HepG2 (cell line): ENCODE results near the gene OGFOD3. TPM values are rescaled to one million over a fixed set of nuclear protein-coding genes. Genes with fewer than 3 reads are reported as not detected.

Experiments used
- ARHGAP35 ChIP-seq: sonication (generic); formaldehyde crosslinking; IDR thresholded peaks from 2 replicates; pipeline ENCODE4 v1.9.0; 2022; ENCODE audit warnings: mild to moderate bottlenecking, inconsistent platforms, moderate library complexity, missing genetic modification reagents, borderline replicate concordance
- CEBPB ChIP-seq: IDR thresholded peaks from 2 replicates; pipeline ENCODE4 v1.6.1; 2011; ENCODE audit warnings: low read depth, low read length, improper control_type of control experiment, borderline replicate concordance
- FOXK1 ChIP-seq: sonication (generic); formaldehyde crosslinking; IDR thresholded peaks from 2 replicates; pipeline ENCODE4 v1.4.0; 2020; ENCODE audit warnings: low read depth, missing genetic modification reagents, borderline replicate concordance
- HBP1 ChIP-seq: IDR thresholded peaks from 2 replicates; pipeline ENCODE4 v1.6.1; 2016; ENCODE audit warnings: low read depth, control low read depth
- KLF15 ChIP-seq: sonication (generic); formaldehyde crosslinking; IDR thresholded peaks from 2 replicates; pipeline ENCODE4 v1.8.1; 2023; ENCODE audit warnings: borderline replicate concordance, mild to moderate bottlenecking, inconsistent platforms, missing genetic modification reagents, mixed read lengths
- MXD4 ChIP-seq: IDR thresholded peaks from 2 replicates; pipeline ENCODE4 v1.6.1; 2016; ENCODE audit warnings: mild to moderate bottlenecking, missing biosample characterization, missing genetic modification reagents
- MZF1 ChIP-seq: sonication (generic); formaldehyde crosslinking; IDR thresholded peaks from 2 replicates; pipeline ENCODE4 v1.8.1; 2023; ENCODE audit warnings: mild to moderate bottlenecking, missing genetic modification reagents, borderline replicate concordance
- NFE2L2 ChIP-seq: fragments of 150-350 bp; IDR thresholded peaks from 2 replicates; pipeline ENCODE4 v1.6.1; 2014; ENCODE audit warnings: low read length
- NR1H2 ChIP-seq: sonication (generic); formaldehyde crosslinking; IDR thresholded peaks from 2 replicates; pipeline ENCODE4 v1.8.1; 2022; ENCODE audit warnings: low read depth, missing genetic modification reagents, borderline replicate concordance
- NR2F1 ChIP-seq, 2 experiments: fragments of 450-650 bp in 1 of 2; formaldehyde crosslinking in 1 of 2; IDR thresholded peaks; 2 replicates each; pipeline versions ENCODE4 v1.5.0 to v1.6.1; 2016 to 2020; ENCODE audit warnings: mild to moderate bottlenecking in 1 of 2, missing compliant biosample characterization in 1 of 2, missing genetic modification reagents in 1 of 2, moderate library complexity in 1 of 2
- PAX8 ChIP-seq: sonication (generic); formaldehyde crosslinking; IDR thresholded peaks from 2 replicates; pipeline ENCODE4 v1.8.0; 2022; ENCODE audit warnings: mild to moderate bottlenecking, missing genetic modification reagents, borderline replicate concordance
- POGZ ChIP-seq: sonication (generic); formaldehyde crosslinking; IDR thresholded peaks from 2 replicates; pipeline ENCODE4 v1.4.0; 2020; ENCODE audit warnings: mild to moderate bottlenecking, missing genetic modification reagents
- TFDP1 ChIP-seq: IDR thresholded peaks from 2 replicates; pipeline ENCODE4 v1.6.1; 2016; ENCODE audit warnings: missing compliant biosample characterization, missing genetic modification reagents, borderline replicate concordance
- U2AF1 ChIP-seq: fragments of 200-400 bp; formaldehyde crosslinking; optimal IDR thresholded peaks from 2 replicates; pipeline ENCODE3; 2017; ENCODE audit warnings: mild to moderate bottlenecking, low read depth, low read length
- XRCC5 ChIP-seq: fragments of 200-400 bp; formaldehyde crosslinking; optimal IDR thresholded peaks from 2 replicates; pipeline ENCODE3; 2017; ENCODE audit warnings: mild to moderate bottlenecking, low read length
- ZFP36 ChIP-seq: fragments of 150-350 bp; IDR thresholded peaks from 2 replicates; pipeline ENCODE4 v1.6.1; 2018; ENCODE audit warnings: borderline replicate concordance, low read length, low read depth; ENCODE audit not compliant: partially characterized antibody
- ZMYM4 ChIP-seq: sonication (generic); formaldehyde crosslinking; IDR thresholded peaks from 2 replicates; pipeline ENCODE4 v1.8.1; 2023; ENCODE audit warnings: mild to moderate bottlenecking, missing genetic modification reagents
- ZNF10 ChIP-seq: sonication (generic); formaldehyde crosslinking; IDR thresholded peaks from 2 replicates; pipeline ENCODE4 v1.4.0; 2020; ENCODE audit warnings: mild to moderate bottlenecking, low read depth, missing genetic modification reagents, borderline replicate concordance
- ZNF235 ChIP-seq: sonication (generic); formaldehyde crosslinking; IDR thresholded peaks from 2 replicates; pipeline ENCODE4 v1.8.1; 2023; ENCODE audit warnings: mild to moderate bottlenecking, missing genetic modification reagents, borderline replicate concordance
- ZNF354B ChIP-seq: sonication (generic); formaldehyde crosslinking; IDR thresholded peaks from 2 replicates; pipeline ENCODE4 v1.8.0; 2022; ENCODE audit warnings: mild to moderate bottlenecking, missing genetic modification reagents
- ZNF496 ChIP-seq: sonication (generic); formaldehyde crosslinking; IDR thresholded peaks from 2 replicates; pipeline ENCODE4 v1.8.1; 2023; ENCODE audit warnings: mild to moderate bottlenecking, moderate library complexity, missing genetic modification reagents; ENCODE audit not compliant: insufficient replicate concordance
- ZNF547 ChIP-seq: sonication (generic); formaldehyde crosslinking; IDR thresholded peaks from 2 replicates; pipeline ENCODE4 v1.5.1; 2020; ENCODE audit warnings: mild to moderate bottlenecking, missing genetic modification reagents
- ZNF558 ChIP-seq: sonication (generic); formaldehyde crosslinking; IDR thresholded peaks from 2 replicates; pipeline ENCODE4 v1.9.0; 2022; ENCODE audit warnings: mild to moderate bottlenecking, missing genetic modification reagents, borderline replicate concordance
- ZNF781 ChIP-seq: sonication (generic); formaldehyde crosslinking; IDR thresholded peaks from 2 replicates; pipeline ENCODE4 v1.5.1; 2020; ENCODE audit warnings: borderline replicate concordance, mild to moderate bottlenecking, missing genetic modification reagents; ENCODE audit errors: not compliant biosample characterization
- polyA plus RNA-seq, 8 experiments: library from polyadenylated mRNA; depleted of rRNA in 3 of 8; stranded (reverse) in 7 of 8; unstranded in 1 of 8; fragments of >200 nt; fragmentation: Illumina TruSeq in 4 of 8; extraction: Trizol in 4 of 8; gene quantifications; 2 replicates each; pipeline versions ENCODE4 v1.2.1 to v1.2.3, GENCODE V29; 2011 to 2016; ENCODE audit warnings: low read depth in 4 of 8, missing spikeins in 1 of 8, mixed read lengths in 1 of 8; ENCODE audit not compliant: insufficient read depth in 1 of 8
- total RNA-seq, 5 experiments: library from RNA; depleted of rRNA; stranded (reverse); fragments of >200 nt; fragmentation: Illumina TruSeq; extraction: Trizol; gene quantifications; 2 replicates each; pipeline ENCODE4 v1.2.3, GENCODE V29; 2016; ENCODE audit warnings: low read depth in 1 of 5
- TF ChIP-seq, protein P1 (sequence below): sonication (generic); formaldehyde crosslinking; IDR thresholded peaks from 2 replicates; pipeline ENCODE4 v1.4.0; 2020; ENCODE audit warnings: missing genetic modification reagents
- TF ChIP-seq, protein P2 (sequence below): sonication (generic); formaldehyde crosslinking; conservative IDR thresholded peaks from 2 replicates; pipeline ENCODE4 v1.4.0; 2020; ENCODE audit warnings: missing genetic modification reagents

Gene OGFOD3
- total and polyA plus RNA-seq, 2 of the 13 experiments (the other 11 are each of a cell fraction or from before 2014, with no cell fraction given): 40.0 to 42.1 TPM

GRCh38 chr17:82450357-82451106, 32.1 kb upstream of the OGFOD3 start, which contains the start of gene CYBC1 (continued):
- TF ChIP-seq NR1H2 (CRISPR knock-in tag) (no peak), ZNF558 (CRISPR knock-in tag) (peak; percentile 70; the same call in 1 of the 2 replicates), MZF1 (CRISPR knock-in tag) (no peak), ZNF496 (CRISPR knock-in tag) (no peak), U2AF1 (peak; percentile 44), XRCC5 (peak; percentile 92), ARHGAP35 (CRISPR knock-in tag) (peak; percentile 75; the same call in 1 of the 2 replicates), POGZ (CRISPR knock-in tag) (peak; percentile 50), MXD4 (peak; percentile 67), ZNF354B (peak; percentile 83; the same call in 1 of the 2 replicates), ZFP36 (no peak), ZMYM4 (CRISPR knock-in tag) (peak; percentile 74), NFE2L2 (no peak), ZNF10 (CRISPR knock-in tag) (no peak), CEBPB (no peak), KLF15 (CRISPR knock-in tag) (peak; percentile 37; the same call in 1 of the 2 replicates), TFDP1 (CRISPR knock-in tag) (peak; percentile 57; the same call in 1 of the 2 replicates), ZNF547 (CRISPR knock-in tag) (peak; percentile 96), PAX8 (CRISPR knock-in tag) (no peak), HBP1 (CRISPR knock-in tag) (no peak), FOXK1 (peak; percentile 59; the same call in 1 of the 2 replicates), ZNF781 (CRISPR knock-in tag) (no peak), ZNF235 (CRISPR knock-in tag) (peak; percentile 89), NR2F1 (CRISPR knock-in tag; IDR thresholded peaks at IDR 0.05) (no peak)
- TF ChIP-seq, protein P1, sequence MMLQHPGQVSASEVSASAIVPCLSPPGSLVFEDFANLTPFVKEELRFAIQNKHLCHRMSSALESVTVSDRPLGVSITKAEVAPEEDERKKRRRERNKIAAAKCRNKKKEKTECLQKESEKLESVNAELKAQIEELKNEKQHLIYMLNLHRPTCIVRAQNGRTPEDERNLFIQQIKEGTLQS (CRISPR knock-in tag): peak; percentile 62
- TF ChIP-seq, protein P2, sequence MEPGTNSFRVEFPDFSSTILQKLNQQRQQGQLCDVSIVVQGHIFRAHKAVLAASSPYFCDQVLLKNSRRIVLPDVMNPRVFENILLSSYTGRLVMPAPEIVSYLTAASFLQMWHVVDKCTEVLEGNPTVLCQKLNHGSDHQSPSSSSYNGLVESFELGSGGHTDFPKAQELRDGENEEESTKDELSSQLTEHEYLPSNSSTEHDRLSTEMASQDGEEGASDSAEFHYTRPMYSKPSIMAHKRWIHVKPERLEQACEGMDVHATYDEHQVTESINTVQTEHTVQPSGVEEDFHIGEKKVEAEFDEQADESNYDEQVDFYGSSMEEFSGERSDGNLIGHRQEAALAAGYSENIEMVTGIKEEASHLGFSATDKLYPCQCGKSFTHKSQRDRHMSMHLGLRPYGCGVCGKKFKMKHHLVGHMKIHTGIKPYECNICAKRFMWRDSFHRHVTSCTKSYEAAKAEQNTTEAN: peak; percentile 68
